ENCODE measurements around the gene ST6GALNAC2.

GRCh38 chr17:76540381-76541300 lies 45.0 kb downstream of the ST6GALNAC2 start:
- TF ChIP-seq, protein P1, sequence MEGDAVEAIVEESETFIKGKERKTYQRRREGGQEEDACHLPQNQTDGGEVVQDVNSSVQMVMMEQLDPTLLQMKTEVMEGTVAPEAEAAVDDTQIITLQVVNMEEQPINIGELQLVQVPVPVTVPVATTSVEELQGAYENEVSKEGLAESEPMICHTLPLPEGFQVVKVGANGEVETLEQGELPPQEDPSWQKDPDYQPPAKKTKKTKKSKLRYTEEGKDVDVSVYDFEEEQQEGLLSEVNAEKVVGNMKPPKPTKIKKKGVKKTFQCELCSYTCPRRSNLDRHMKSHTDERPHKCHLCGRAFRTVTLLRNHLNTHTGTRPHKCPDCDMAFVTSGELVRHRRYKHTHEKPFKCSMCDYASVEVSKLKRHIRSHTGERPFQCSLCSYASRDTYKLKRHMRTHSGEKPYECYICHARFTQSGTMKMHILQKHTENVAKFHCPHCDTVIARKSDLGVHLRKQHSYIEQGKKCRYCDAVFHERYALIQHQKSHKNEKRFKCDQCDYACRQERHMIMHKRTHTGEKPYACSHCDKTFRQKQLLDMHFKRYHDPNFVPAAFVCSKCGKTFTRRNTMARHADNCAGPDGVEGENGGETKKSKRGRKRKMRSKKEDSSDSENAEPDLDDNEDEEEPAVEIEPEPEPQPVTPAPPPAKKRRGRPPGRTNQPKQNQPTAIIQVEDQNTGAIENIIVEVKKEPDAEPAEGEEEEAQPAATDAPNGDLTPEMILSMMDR (conservative IDR thresholded peaks at IDR 0.05; ENCODE audit: low read length), result no peak
- TF ChIP-seq EZH2phosphoT487 (IDR thresholded peaks at IDR 0.05; ENCODE audit: borderline replicate concordance), result no peak

Measured in Loucy (cell line).